ENCODE results near the gene HK2. TPM values are rescaled to one million over a fixed set of nuclear protein-coding genes. Genes with fewer than 3 reads are reported as not detected.
"Not testable (repeated sequence)": the region's sequence is repeated elsewhere in the genome, so short reads cannot be mapped to it uniquely, and the experiment has no call there.

HK2 gene
- 10 to 100 TPM; 21.5 to 31.5 TPM for total RNA-seq
- polyA plus RNA-seq (2013, experiment 1 of 2): 40.0 TPM
- polyA plus RNA-seq (2013, experiment 2 of 2): 31.2 TPM
- long read RNA-seq, experiment 1, full-length matches to known transcripts: 1 of 10 reads
- long read RNA-seq, experiment 1, partial matches to known transcripts: 7 of 10 reads
- long read RNA-seq, experiment 1, other reads (novel, unspliced or antisense): 2 of 10 reads
- long read RNA-seq, experiment 2, full-length matches to known transcripts: 18 of 43 reads
- long read RNA-seq, experiment 2, partial matches to known transcripts: 18 of 43 reads
- long read RNA-seq, experiment 2, other reads (novel, unspliced or antisense): 7 of 43 reads
- long read RNA-seq, experiment 3, full-length matches to known transcripts: 50 of 64 reads
- long read RNA-seq, experiment 3, partial matches to known transcripts: 7 of 64 reads
- long read RNA-seq, experiment 3, other reads (novel, unspliced or antisense): 7 of 64 reads
- long read RNA-seq, experiment 4, partial matches to known transcripts: 0 of 2 reads
- long read RNA-seq, experiment 4, other reads (novel, unspliced or antisense): 2 of 2 reads

- Histone ChIP-seq H3K4me1 (ENCODE audit: control insufficient read depth, insufficient read depth, low read length) (peaks cover 4% of the 10 kb centered on the region), H3K36me3 (ENCODE audit: control insufficient read depth, insufficient read depth, low read length) (no peaks in the 10 kb centered on the region), H3K27me3 (ENCODE audit: control insufficient read depth, insufficient read depth, low read length, poor library complexity, severe bottlenecking) (peaks cover 4% of the 10 kb centered on the region), H3K9ac (ENCODE audit: extremely low read depth, low read length, poor library complexity, severe bottlenecking) (peak within 1 kb of the TSS; percentile 62), H3K27ac (ENCODE audit: low read depth, low read length) (peak within 1 kb of the TSS; percentile 70), H3K4me3 (ENCODE audit: low read length) (peak within 1 kb of the TSS; percentile 83), H3K9me3 (ENCODE audit: control insufficient read depth, low read length) (no peaks in the 10 kb centered on the region)
- TF ChIP-seq CTCF (conservative IDR thresholded peaks at IDR 0.05): no peak
- peaks cover 26% of the 10 kb centered on the region for H3K4me1 Mint-ChIP-seq
- H3K36me3 Mint-ChIP-seq (ENCODE audit: low read depth): peaks cover 5% of the 10 kb centered on the region
- peak within 1 kb of the TSS; percentile 96 for H3K27ac Mint-ChIP-seq
- WGBS, 2 experiments (ENCODE audit: insufficient coverage in 1 of 2, insufficient read length in 1 of 2): 7 to 22% methylated on average over 19 to 67 of the region's 67 CpGs
- no peaks in the 10 kb centered on the region for H3K9me3 Mint-ChIP-seq
- H3K4me3 Mint-ChIP-seq: peak within 1 kb of the TSS; percentile 80
- DNase-seq: peak; percentile 93
- peaks cover 8% of the 10 kb centered on the region for H3K27me3 Mint-ChIP-seq (ENCODE audit: insufficient read depth)
These were observed at the start of gene HK2 for GRCh38 chr2:74833418-74834233. TSS of gene HK2 (plus strand) at chr2:74834127. CDS start at chr2:74834581, 454 bp downstream.

GRCh38 chr2:74789271-74789670, 44.7 kb upstream of the HK2 start:
- peaks cover 30% of the 10 kb centered on the region for H3K9me3 Mint-ChIP-seq
- Histone ChIP-seq H3K36me3 (ENCODE audit: control insufficient read depth, insufficient read depth, low read length) (no peaks in the 10 kb centered on the region), H3K4me3 (ENCODE audit: low read length) (no peak overlapping the region), H3K9ac (ENCODE audit: extremely low read depth, low read length, poor library complexity, severe bottlenecking) (no peak overlapping the region), H3K27me3 (ENCODE audit: control insufficient read depth, insufficient read depth, low read length, poor library complexity, severe bottlenecking) (no peaks in the 10 kb centered on the region), H3K27ac (ENCODE audit: low read depth, low read length) (no peak overlapping the region), H3K4me1 (ENCODE audit: control insufficient read depth, insufficient read depth, low read length) (peaks cover 3% of the 10 kb centered on the region), H3K9me3 (ENCODE audit: control insufficient read depth, low read length) (peaks cover 9% of the 10 kb centered on the region)
- no peak overlapping the region for H3K27ac Mint-ChIP-seq
- peaks cover 5% of the 10 kb centered on the region for H3K4me1 Mint-ChIP-seq
- TF ChIP-seq CTCF (conservative IDR thresholded peaks at IDR 0.05): no peak
- WGBS, 2 experiments (ENCODE audit: insufficient coverage in 1 of 2, insufficient read length in 1 of 2): 80 to 100% methylated on average over 1 to 2 of the region's 2 CpGs
- H3K4me3 Mint-ChIP-seq: no peak overlapping the region
- DNase-seq: no peak
- peaks cover 13% of the 10 kb centered on the region for H3K27me3 Mint-ChIP-seq (ENCODE audit: insufficient read depth)
- no peaks in the 10 kb centered on the region for H3K36me3 Mint-ChIP-seq (ENCODE audit: low read depth)

GRCh38 chr2:74792282-74792681, 41.6 kb upstream of the HK2 start:
- Mint-ChIP-seq H3K9me3 (peaks cover 33% of the 10 kb centered on the region), H3K27me3 (ENCODE audit: insufficient read depth) (peaks cover 13% of the 10 kb centered on the region), H3K36me3 (ENCODE audit: low read depth) (no peaks in the 10 kb centered on the region), H3K27ac (no peak overlapping the region), H3K4me3 (no peak overlapping the region), H3K4me1 (no peaks in the 10 kb centered on the region)
- Histone ChIP-seq H3K27ac (ENCODE audit: low read depth, low read length) (no peak overlapping the region), H3K9ac (ENCODE audit: extremely low read depth, low read length, poor library complexity, severe bottlenecking) (no peak overlapping the region), H3K36me3 (ENCODE audit: control insufficient read depth, insufficient read depth, low read length) (no peaks in the 10 kb centered on the region), H3K4me3 (ENCODE audit: low read length) (no peak overlapping the region), H3K4me1 (ENCODE audit: control insufficient read depth, insufficient read depth, low read length) (no peaks in the 10 kb centered on the region), H3K27me3 (ENCODE audit: control insufficient read depth, insufficient read depth, low read length, poor library complexity, severe bottlenecking) (no peaks in the 10 kb centered on the region), H3K9me3 (ENCODE audit: control insufficient read depth, low read length) (peaks cover 9% of the 10 kb centered on the region)
- no peak for DNase-seq
- 87 to 89% methylated on average over 5 of the region's 5 CpGs for WGBS, 2 experiments (ENCODE audit: insufficient coverage in 1 of 2, insufficient read length in 1 of 2)
- TF ChIP-seq CTCF (conservative IDR thresholded peaks at IDR 0.05): no peak

- not testable (repeated sequence) for H3K4me3 ChIP-seq (ENCODE audit: low read length); H3K27ac Mint-ChIP-seq; H3K27me3 ChIP-seq (ENCODE audit: control insufficient read depth, insufficient read depth, low read length, poor library complexity, severe bottlenecking); H3K36me3 Mint-ChIP-seq (ENCODE audit: low read depth); H3K27ac ChIP-seq (ENCODE audit: low read depth, low read length); H3K4me1 Mint-ChIP-seq; H3K4me3 Mint-ChIP-seq; H3K9me3 ChIP-seq (ENCODE audit: control insufficient read depth, low read length); H3K9ac ChIP-seq (ENCODE audit: extremely low read depth, low read length, poor library complexity, severe bottlenecking); H3K36me3 ChIP-seq (ENCODE audit: control insufficient read depth, insufficient read depth, low read length); H3K4me1 ChIP-seq (ENCODE audit: control insufficient read depth, insufficient read depth, low read length); DNase-seq; H3K27me3 Mint-ChIP-seq (ENCODE audit: insufficient read depth)
- no CpG with 5 or more reads among the region's 2 CpGs for WGBS, 2 experiments (ENCODE audit: insufficient coverage in 1 of 2, insufficient read length in 1 of 2)
- H3K9me3 Mint-ChIP-seq: peaks cover 32% of the 10 kb centered on the region
These were observed 39.0 kb upstream of the HK2 start for GRCh38 chr2:74794878-74795277.

Measured in endodermal cell (in vitro differentiated cells).